Body of pancreas (tissue), 4 donors: ENCODE results near the gene STAT2.
"Not testable (repeated sequence)": the region's sequence is repeated elsewhere in the genome, so short reads cannot be mapped to it uniquely, and the experiment has no call there.

ENCODE experiments used
- POLR2A ChIP-seq, 3 donors: fragments of 450-650 bp; IDR thresholded peaks; one replicate each; pipeline ENCODE4 v1.6.1; 2016; ENCODE audit warnings: antibody characterized with exemption in 3 of 3, mild to moderate bottlenecking in 2 of 3
- TF ChIP-seq, protein P1 (sequence below), 7 experiments: fragments of 450-650 bp in 4 of 7; fragments of 200-600 bp in 3 of 7; sonication (generic) in 3 of 7; IDR thresholded peaks; one replicate each; pipeline ENCODE4 v1.5.1; 2016 to 2019; ENCODE audit warnings: antibody characterized with exemption in 7 of 7

DNA sequence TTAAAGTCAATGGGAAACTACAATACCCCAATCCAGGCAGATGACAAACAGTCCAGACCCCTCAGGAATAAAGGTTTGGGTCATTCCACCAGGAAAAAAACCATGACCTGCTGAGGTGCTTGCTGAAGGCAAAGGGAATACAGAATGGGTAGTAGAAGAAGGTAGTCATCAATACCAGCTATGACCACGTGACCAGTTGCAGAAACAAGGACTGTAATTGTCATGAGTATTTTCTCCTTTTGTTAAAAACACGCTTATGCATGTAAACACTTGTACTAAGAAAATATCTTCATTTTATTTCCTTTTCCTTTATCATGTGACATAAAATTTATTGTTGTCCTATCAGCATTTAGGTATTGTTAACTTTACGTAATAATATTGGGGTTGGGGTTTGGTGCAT, 44.3 kb upstream of the STAT2 start:
- TF ChIP-seq, protein P1, sequence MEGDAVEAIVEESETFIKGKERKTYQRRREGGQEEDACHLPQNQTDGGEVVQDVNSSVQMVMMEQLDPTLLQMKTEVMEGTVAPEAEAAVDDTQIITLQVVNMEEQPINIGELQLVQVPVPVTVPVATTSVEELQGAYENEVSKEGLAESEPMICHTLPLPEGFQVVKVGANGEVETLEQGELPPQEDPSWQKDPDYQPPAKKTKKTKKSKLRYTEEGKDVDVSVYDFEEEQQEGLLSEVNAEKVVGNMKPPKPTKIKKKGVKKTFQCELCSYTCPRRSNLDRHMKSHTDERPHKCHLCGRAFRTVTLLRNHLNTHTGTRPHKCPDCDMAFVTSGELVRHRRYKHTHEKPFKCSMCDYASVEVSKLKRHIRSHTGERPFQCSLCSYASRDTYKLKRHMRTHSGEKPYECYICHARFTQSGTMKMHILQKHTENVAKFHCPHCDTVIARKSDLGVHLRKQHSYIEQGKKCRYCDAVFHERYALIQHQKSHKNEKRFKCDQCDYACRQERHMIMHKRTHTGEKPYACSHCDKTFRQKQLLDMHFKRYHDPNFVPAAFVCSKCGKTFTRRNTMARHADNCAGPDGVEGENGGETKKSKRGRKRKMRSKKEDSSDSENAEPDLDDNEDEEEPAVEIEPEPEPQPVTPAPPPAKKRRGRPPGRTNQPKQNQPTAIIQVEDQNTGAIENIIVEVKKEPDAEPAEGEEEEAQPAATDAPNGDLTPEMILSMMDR (IDR thresholded peaks at IDR 0.05) = not testable (repeated sequence)
- not testable (repeated sequence) for TF ChIP-seq POLR2A (IDR thresholded peaks at IDR 0.05)
